NT2/D1 (cell line): ENCODE measurements around the gene PCMTD2.
"Not testable (repeated sequence)": the region's sequence is repeated elsewhere in the genome, so short reads cannot be mapped to it uniquely, and the experiment has no call there.

Experiments used
- SUZ12 ChIP-seq: IDR thresholded peaks from 2 replicates; pipeline ENCODE4 v1.6.1; 2011; ENCODE audit not compliant: insufficient read length, insufficient read depth; ENCODE audit errors: extremely low read depth
- YY1 ChIP-seq: IDR thresholded peaks from 2 replicates; pipeline ENCODE4 v1.6.1; 2011; ENCODE audit not compliant: insufficient read length, insufficient read depth
- ZNF274 ChIP-seq: IDR thresholded peaks from 2 replicates; pipeline ENCODE4 v1.6.1; 2011; ENCODE audit warnings: mild to moderate bottlenecking, low read depth, low read length

DNA sequence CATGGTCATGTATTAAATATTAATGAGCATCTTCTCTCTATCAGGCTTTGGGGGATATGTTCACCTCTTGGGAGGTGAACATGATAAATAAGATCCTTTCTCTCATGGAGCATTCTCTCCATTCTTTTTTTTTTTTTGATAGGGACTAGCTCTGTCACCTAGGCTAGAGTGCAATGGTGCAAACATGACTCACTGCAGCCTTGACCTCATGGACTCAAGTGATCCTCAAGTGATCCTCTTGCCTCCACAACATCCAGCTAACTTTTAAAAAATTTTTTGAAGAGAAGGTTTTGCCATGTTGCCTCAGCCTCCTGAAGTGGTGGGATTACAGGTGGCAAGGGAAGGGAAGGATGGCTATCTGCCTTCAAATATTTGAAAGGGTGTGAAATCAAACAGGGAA lies 59.8 kb downstream of the PCMTD2 start:
- TF ChIP-seq YY1, ZNF274, SUZ12: not testable (repeated sequence)
